Stimulated activated naive CD8-positive, alpha-beta T cell treated with anti-CD3 and anti-CD28 coated beads, Interleukin-15, Interleukin-2, amounts not matched to agents 100 U/mL and 50 U/mL, for 24 hours (primary cell): ENCODE measurements around the gene SSBP4.
"Not testable (repeated sequence)": the region's sequence is repeated elsewhere in the genome, so short reads cannot be mapped to it uniquely, and the experiment has no call there.

Experiments
- ATAC-seq: fragments of 150-1000 bp; cut with Tn5 transposase; one replicate; pipeline ENCODE4 v1.10.0; 2021
- DNase-seq: peaks from one replicate; pipeline ENCODE4 v3.0.0; 2021

The SSBP4 gene

GRCh38 chr19:18419195-18419698 is at the start of gene SSBP4:
TSS of gene SSBP4 (plus strand) at chr19:18419398. CDS start at chr19:18419649, 251 bp downstream.
- DNase-seq (peak; percentile 80), ATAC-seq (peak; percentile 16)

GRCh38 chr19:18373407-18373891 is 45.7 kb upstream of the SSBP4 start:
- no peak for DNase-seq
- ATAC-seq = no peak

- peak; percentile 79 for DNase-seq
Measured at GRCh38 chr19:18373892-18374629, 45.1 kb upstream of the SSBP4 start.

GRCh38 chr19:18377026-18377425 is 42.2 kb upstream of the SSBP4 start:
- DNase-seq (no peak), ATAC-seq (no peak)

More at GRCh38 chr19:18373892-18374629, 45.1 kb upstream of the SSBP4 start:
- ATAC-seq = peak; percentile 87

- ATAC-seq (no peak), DNase-seq (no peak)
Measured at GRCh38 chr19:18379803-18380747, 39.1 kb upstream of the SSBP4 start.

- ATAC-seq = no peak
- DNase-seq = no peak
Measured at GRCh38 chr19:18380843-18381242, 38.4 kb upstream of the SSBP4 start.

- not testable (repeated sequence) for ATAC-seq, DNase-seq
Measured at GRCh38 chr19:18383622-18384021, 35.6 kb upstream of the SSBP4 start.

GRCh38 chr19:18384775-18385174 is 34.4 kb upstream of the SSBP4 start:
- ATAC-seq (no peak), DNase-seq (no peak)

GRCh38 chr19:18385359-18385674 is 33.9 kb upstream of the SSBP4 start:
- DNase-seq = no peak
- ATAC-seq = no peak

- peak; percentile 64 for DNase-seq
- no peak for ATAC-seq
Measured at GRCh38 chr19:18385675-18386542, 33.3 kb upstream of the SSBP4 start, which contains the start of gene GDF15. TSS of gene GDF15 (plus strand) at chr19:18386158. CDS start at chr19:18386190, 32 bp downstream.

GRCh38 chr19:18386543-18387271 is 32.5 kb upstream of the SSBP4 start:
- DNase-seq = no peak
- ATAC-seq = no peak

- peak; percentile 84 for ATAC-seq
- DNase-seq = peak; percentile 87
Measured at GRCh38 chr19:18388100-18388959, 30.9 kb upstream of the SSBP4 start.

GRCh38 chr19:18388960-18389725 is 30.1 kb upstream of the SSBP4 start:
- no peak for DNase-seq
- ATAC-seq = no peak

- DNase-seq (no peak), ATAC-seq (no peak)
Measured at GRCh38 chr19:18389726-18390064, 29.5 kb upstream of the SSBP4 start.

- DNase-seq (no peak), ATAC-seq (no peak)
Measured at GRCh38 chr19:18390065-18390907, 28.9 kb upstream of the SSBP4 start.

GRCh38 chr19:18391509-18392075 is 27.6 kb upstream of the SSBP4 start:
- DNase-seq (no peak), ATAC-seq (no peak)

- ATAC-seq (no peak), DNase-seq (no peak)
Measured at GRCh38 chr19:18392417-18392816, 26.8 kb upstream of the SSBP4 start.

- DNase-seq (no peak), ATAC-seq (no peak)
Measured at GRCh38 chr19:18392926-18393325, 26.3 kb upstream of the SSBP4 start.
